ENCODE results near the gene CTAG2. TPM values are rescaled to one million over a fixed set of nuclear protein-coding genes. Genes with fewer than 3 reads are reported as not detected.

CTAG2 gene
- total RNA-seq, 6 donors from 2014 or later, result not detected

DNA sequence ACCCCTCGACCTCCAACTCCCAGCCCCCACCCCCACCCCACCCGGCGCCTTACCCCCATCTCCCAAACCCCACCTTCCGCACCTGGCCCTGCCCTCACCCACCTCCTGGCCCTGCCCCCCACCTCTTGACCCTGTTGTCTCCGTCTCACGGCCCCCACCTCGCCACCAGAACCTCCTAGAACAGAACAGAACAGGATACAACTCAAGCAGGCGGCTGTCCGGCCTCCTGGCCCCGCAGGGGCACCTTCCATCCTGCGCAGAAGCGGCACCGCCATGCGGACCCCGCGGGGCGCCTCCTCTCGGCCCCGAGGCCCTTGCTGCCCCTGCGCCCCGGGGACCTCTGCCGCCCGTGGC is 354 bp downstream of the CTAG2 start:
- DNase-seq (no peak), ATAC-seq (ENCODE audit: low FRiP score in 2 of 2) (no peak)
- no peaks in the 10 kb centered on the region for H3K4me1 ChIP-seq
- no peak for TF ChIP-seq POLR2AphosphoS5 (IDR thresholded peaks at IDR 0.05)
- TF ChIP-seq, protein P1, sequence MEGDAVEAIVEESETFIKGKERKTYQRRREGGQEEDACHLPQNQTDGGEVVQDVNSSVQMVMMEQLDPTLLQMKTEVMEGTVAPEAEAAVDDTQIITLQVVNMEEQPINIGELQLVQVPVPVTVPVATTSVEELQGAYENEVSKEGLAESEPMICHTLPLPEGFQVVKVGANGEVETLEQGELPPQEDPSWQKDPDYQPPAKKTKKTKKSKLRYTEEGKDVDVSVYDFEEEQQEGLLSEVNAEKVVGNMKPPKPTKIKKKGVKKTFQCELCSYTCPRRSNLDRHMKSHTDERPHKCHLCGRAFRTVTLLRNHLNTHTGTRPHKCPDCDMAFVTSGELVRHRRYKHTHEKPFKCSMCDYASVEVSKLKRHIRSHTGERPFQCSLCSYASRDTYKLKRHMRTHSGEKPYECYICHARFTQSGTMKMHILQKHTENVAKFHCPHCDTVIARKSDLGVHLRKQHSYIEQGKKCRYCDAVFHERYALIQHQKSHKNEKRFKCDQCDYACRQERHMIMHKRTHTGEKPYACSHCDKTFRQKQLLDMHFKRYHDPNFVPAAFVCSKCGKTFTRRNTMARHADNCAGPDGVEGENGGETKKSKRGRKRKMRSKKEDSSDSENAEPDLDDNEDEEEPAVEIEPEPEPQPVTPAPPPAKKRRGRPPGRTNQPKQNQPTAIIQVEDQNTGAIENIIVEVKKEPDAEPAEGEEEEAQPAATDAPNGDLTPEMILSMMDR (IDR thresholded peaks at IDR 0.05), result no peak
- TF ChIP-seq POLR2A (IDR thresholded peaks at IDR 0.05), result no peak
- no peak for TF ChIP-seq EP300 (IDR thresholded peaks at IDR 0.05)
- no peaks in the 10 kb centered on the region for H3K27me3 ChIP-seq
- no peak overlapping the region for H3K4me3 ChIP-seq
- 80 to 94% methylated on average over 1 to 19 of the region's 23 CpGs for WGBS, 2 donors
- H3K9me3 ChIP-seq, result no peaks in the 10 kb centered on the region
- no peak overlapping the region for H3K27ac ChIP-seq
- no peaks in the 10 kb centered on the region for H3K36me3 ChIP-seq

DNA sequence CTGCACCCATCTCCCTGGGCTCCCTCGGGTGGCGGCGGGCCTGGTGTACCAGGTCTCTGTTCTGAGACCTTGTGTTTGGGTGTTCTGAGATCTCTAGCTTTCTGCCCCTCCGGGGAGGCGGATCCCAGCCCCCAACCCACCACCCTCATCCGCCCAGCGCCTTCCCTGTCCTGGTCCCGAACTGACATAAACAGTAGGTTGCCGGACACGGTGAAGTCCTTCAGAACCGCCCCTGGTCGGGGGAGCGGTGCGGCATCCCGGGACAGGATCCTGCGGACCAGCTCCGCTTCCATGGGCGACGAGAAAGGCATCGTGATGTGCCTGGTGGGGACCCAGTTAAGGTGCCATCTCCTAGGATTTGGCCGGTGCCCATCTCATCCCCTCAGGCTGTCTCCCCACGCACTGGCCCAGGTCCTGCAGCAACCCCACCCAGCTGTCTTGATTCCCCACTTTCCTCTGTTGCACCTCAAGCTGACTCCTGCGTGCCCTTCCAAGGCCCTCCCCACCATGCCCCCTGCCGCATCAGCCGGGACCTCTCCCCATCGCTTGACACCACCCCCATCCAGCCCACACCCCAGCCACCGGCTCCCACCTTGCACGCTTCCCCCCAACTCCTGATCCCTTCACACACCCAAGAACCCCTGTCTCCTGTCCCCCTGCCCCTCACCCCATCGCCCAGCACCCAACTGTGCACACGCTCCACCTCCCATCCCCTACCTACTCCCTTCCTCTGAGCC is 900 bp downstream of the CTAG2 start:
- no peaks in the 10 kb centered on the region for H3K9me3 ChIP-seq
- TF ChIP-seq POLR2AphosphoS5 (IDR thresholded peaks at IDR 0.05), result no peak
- TF ChIP-seq, protein P1 (IDR thresholded peaks at IDR 0.05), result no peak
- TF ChIP-seq POLR2A (IDR thresholded peaks at IDR 0.05), result no peak
- TF ChIP-seq EP300 (IDR thresholded peaks at IDR 0.05), result no peak
- no peak overlapping the region for H3K27ac ChIP-seq
- no peak overlapping the region for H3K4me3 ChIP-seq
- no peak for DNase-seq
- no peaks in the 10 kb centered on the region for H3K27me3 ChIP-seq
- ATAC-seq (ENCODE audit: low FRiP score in 2 of 2), result no peak
- H3K36me3 ChIP-seq, result no peaks in the 10 kb centered on the region
- 89 to 100% methylated on average over 8 to 30 of the region's 30 CpGs for WGBS, 2 donors
- H3K4me1 ChIP-seq, result no peaks in the 10 kb centered on the region

DNA sequence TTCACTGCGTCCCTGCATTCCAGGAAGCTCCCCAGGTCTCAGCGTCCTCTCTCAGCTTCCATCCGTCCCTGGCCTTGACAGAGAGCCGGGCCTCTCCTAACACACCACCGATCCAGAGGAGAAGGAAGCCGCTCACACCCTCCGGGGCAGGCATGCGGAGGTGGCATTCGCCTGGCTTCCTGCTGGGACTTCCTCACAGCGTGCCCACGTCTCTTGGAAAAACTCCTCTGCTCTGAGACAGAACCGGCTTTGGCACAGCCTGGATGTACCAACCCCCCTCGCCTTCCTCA is 3.2 kb downstream of the CTAG2 start:
- DNase-seq, result no peak
- H3K27me3 ChIP-seq, result no peaks in the 10 kb centered on the region

DNA sequence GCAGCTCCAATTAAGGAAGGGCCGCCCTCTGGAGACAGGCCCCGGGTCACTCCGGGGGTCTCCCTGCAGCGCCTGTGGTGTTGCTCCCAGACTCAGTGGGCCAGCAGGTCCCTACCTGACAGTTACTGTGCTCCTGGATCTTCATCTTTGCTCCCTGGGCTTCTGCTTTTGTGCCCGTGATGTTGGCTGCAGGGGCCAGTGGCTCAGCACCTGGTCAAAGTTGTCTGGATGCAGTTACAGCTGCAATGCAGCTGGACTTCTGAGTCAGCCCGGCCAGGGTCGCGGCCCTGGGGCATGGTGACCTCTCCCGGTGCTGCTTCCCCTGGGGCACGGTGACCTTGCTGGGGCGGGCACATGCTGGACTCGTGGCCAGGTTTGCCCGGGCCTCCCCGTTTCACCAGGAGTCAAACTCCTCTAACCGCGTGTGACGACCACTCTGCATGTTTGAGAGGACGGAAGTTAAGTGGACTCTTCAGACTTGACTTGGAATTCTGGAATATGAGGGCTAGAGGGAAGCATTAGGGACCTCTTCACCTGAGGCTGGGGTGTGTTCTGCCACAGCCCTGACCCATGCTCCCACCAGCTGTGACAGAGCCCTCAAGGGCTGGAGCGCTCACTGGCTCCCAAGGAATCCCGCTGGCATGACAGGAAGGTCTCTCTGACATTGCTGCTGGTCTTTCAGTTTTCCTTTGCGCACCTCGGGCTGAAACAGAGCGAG is 3.7 kb downstream of the CTAG2 start:
- 75% methylated on average over 23 of the region's 23 CpGs; no CpG with 5 or more reads in 1 of the 2 donors for WGBS, 2 donors
- TF ChIP-seq, protein P1 (IDR thresholded peaks at IDR 0.05), result no peak
- TF ChIP-seq POLR2A (IDR thresholded peaks at IDR 0.05) (no peak), POLR2AphosphoS5 (IDR thresholded peaks at IDR 0.05) (no peak), EP300 (IDR thresholded peaks at IDR 0.05) (no peak)
- Histone ChIP-seq H3K27me3 (no peaks in the 10 kb centered on the region), H3K36me3 (no peaks in the 10 kb centered on the region), H3K4me3 (no peak overlapping the region), H3K4me1 (no peaks in the 10 kb centered on the region), H3K9me3 (no peaks in the 10 kb centered on the region), H3K27ac (no peak overlapping the region)
- DNase-seq (no peak), ATAC-seq (ENCODE audit: low FRiP score in 2 of 2) (no peak)

More for the DNA sequence above, 3.2 kb downstream of the CTAG2 start:
- no peak for ATAC-seq (ENCODE audit: low FRiP score in 2 of 2)
- Histone ChIP-seq H3K9me3 (no peaks in the 10 kb centered on the region), H3K27ac (no peak overlapping the region), H3K4me1 (no peaks in the 10 kb centered on the region), H3K36me3 (no peaks in the 10 kb centered on the region), H3K4me3 (no peak overlapping the region)
- TF ChIP-seq EP300 (IDR thresholded peaks at IDR 0.05) (no peak), POLR2A (IDR thresholded peaks at IDR 0.05) (no peak), POLR2AphosphoS5 (IDR thresholded peaks at IDR 0.05) (no peak)
- TF ChIP-seq, protein P1 (IDR thresholded peaks at IDR 0.05), result no peak
- WGBS, 2 donors, result 59% methylated on average over 13 of the region's 13 CpGs; no CpG with 5 or more reads in 1 of the 2 donors

All from upper lobe of left lung (tissue), 6 donors.